Loucy (cell line): Measurements from ENCODE around the gene DNM2.

Source experiments
- H2AFZ ChIP-seq: fragments of 200-600 bp; sonication (generic); 2 replicates; pipeline ENCODE4 v1.6.0; 2016; ENCODE audit warnings: antibody characterized with exemption, mild to moderate bottlenecking, low read length, moderate library complexity
- H3F3A ChIP-seq: fragments of 200-600 bp; 2 replicates; pipeline ENCODE4 v1.6.0; 2016; ENCODE audit warnings: antibody characterized with exemption, low read depth, mild to moderate bottlenecking
- H3K27me3 ChIP-seq: fragments of 200-600 bp; sonication (generic); 2 replicates; pipeline ENCODE4 v1.6.1; 2014; ENCODE audit warnings: low read length, mild to moderate bottlenecking; ENCODE audit not compliant: insufficient read depth, poor library complexity, severe bottlenecking
- H3K36me3 ChIP-seq: fragments of 200-600 bp; sonication (generic); 2 replicates; pipeline ENCODE4 v1.6.1; 2016; ENCODE audit warnings: low read length; ENCODE audit not compliant: insufficient read depth
- H3K4me1 ChIP-seq: fragments of 200-600 bp; sonication (generic); 2 replicates; pipeline ENCODE4 v1.5.1; 2014; ENCODE audit warnings: low read length, mild to moderate bottlenecking; ENCODE audit not compliant: insufficient read depth, poor library complexity, severe bottlenecking
- H3K4me2 ChIP-seq: fragments of 200-600 bp; sonication (generic); 2 replicates; pipeline ENCODE4 v1.6.0; 2014; ENCODE audit warnings: antibody characterized with exemption, low read length, low read depth, mild to moderate bottlenecking; ENCODE audit not compliant: poor library complexity, severe bottlenecking
- H3K4me3 ChIP-seq: fragments of 200-600 bp; sonication (generic); 2 replicates; pipeline ENCODE4 v1.5.1; 2014; ENCODE audit warnings: low read length, mild to moderate bottlenecking, mixed read lengths; ENCODE audit not compliant: poor library complexity, severe bottlenecking
- H3K79me2 ChIP-seq: fragments of 200-600 bp; sonication (generic); 2 replicates; pipeline ENCODE4 v1.6.1; 2014; ENCODE audit warnings: low read length; ENCODE audit not compliant: insufficient read depth
- H3K9ac ChIP-seq: fragments of 200-600 bp; sonication (generic); 2 replicates; pipeline ENCODE4 v1.6.0; 2014; ENCODE audit warnings: mild to moderate bottlenecking, low read depth, low read length, moderate library complexity; ENCODE audit not compliant: poor library complexity, severe bottlenecking
- H3K9me2 ChIP-seq: fragments of 200-600 bp; sonication (generic); replicated peaks from 2 replicates; pipeline ENCODE4 v1.6.1; 2016; ENCODE audit warnings: low read depth, low read length, mixed read lengths
- H3K9me3 ChIP-seq: fragments of 200-600 bp; sonication (generic); 2 replicates; pipeline ENCODE4 v1.6.1; 2014; ENCODE audit warnings: mild to moderate bottlenecking, antibody characterized with exemption, low read length, low read depth; ENCODE audit not compliant: insufficient read depth
- H4K20me1 ChIP-seq: fragments of 200-600 bp; sonication (generic); 2 replicates; pipeline ENCODE4 v1.6.0; 2014; ENCODE audit warnings: antibody characterized with exemption, low read length, mild to moderate bottlenecking; ENCODE audit not compliant: insufficient read depth, poor library complexity, severe bottlenecking
- EZH2phosphoT487 ChIP-seq: fragments of 200-600 bp; IDR thresholded peaks from 2 replicates; pipeline ENCODE4 v1.6.1; 2018; ENCODE audit warnings: antibody characterized with exemption, mild to moderate bottlenecking, moderate library complexity, borderline replicate concordance
- TF ChIP-seq, protein P1 (sequence below): fragments of 200-600 bp; sonication (generic); conservative IDR thresholded peaks from 2 replicates; pipeline ENCODE4 v1.5.1; 2014; ENCODE audit warnings: mild to moderate bottlenecking, antibody characterized with exemption, low read length

The DNM2 gene

DNA sequence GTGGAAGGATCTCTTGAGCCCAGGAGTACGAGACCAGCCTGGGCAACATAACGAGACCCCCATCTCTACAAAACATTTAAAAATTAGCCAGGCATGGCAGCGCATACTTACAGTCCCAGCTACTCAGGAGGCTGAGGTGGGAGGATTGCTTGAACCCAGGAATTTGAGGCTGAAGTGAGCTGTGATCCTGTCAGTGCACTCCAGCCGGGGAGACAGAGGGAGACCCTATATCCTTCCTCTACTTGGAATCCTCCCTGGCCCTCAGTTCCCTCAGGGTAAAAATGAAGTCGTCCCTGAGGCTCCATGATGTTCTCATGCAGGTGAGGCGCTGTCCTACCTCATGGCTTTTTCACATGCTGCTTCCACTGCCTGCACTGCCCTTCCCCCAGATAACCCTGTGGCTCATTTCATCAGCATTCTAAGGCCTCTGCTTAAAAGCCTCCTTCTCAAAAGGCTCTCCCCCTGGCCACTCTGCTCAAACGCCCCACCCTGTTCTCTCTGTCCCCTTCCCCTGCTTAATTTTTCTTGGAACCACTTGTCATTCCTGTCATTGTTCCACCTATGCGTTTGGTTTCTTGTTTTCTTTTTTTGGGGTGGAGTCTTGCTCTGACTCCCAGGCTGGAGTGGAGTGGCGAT, 19.2 kb downstream of the DNM2 start:
- H3K9me2 ChIP-seq, result no peaks in the 10 kb centered on the region
- no peak for TF ChIP-seq EZH2phosphoT487
- TF ChIP-seq, protein P1, sequence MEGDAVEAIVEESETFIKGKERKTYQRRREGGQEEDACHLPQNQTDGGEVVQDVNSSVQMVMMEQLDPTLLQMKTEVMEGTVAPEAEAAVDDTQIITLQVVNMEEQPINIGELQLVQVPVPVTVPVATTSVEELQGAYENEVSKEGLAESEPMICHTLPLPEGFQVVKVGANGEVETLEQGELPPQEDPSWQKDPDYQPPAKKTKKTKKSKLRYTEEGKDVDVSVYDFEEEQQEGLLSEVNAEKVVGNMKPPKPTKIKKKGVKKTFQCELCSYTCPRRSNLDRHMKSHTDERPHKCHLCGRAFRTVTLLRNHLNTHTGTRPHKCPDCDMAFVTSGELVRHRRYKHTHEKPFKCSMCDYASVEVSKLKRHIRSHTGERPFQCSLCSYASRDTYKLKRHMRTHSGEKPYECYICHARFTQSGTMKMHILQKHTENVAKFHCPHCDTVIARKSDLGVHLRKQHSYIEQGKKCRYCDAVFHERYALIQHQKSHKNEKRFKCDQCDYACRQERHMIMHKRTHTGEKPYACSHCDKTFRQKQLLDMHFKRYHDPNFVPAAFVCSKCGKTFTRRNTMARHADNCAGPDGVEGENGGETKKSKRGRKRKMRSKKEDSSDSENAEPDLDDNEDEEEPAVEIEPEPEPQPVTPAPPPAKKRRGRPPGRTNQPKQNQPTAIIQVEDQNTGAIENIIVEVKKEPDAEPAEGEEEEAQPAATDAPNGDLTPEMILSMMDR, result no peak

GRCh38 chr19:10737722-10738121, 19.8 kb downstream of the DNM2 start:
- Histone ChIP-seq H3F3A (no peaks in the 10 kb centered on the region), H3K36me3 (peaks cover 4% of the 10 kb centered on the region; the same call in 1 of the 2 replicates), H3K27me3 (no peaks in the 10 kb centered on the region), H3K9me2 (no peaks in the 10 kb centered on the region), H3K4me2 (no peak overlapping the region), H3K79me2 (peaks cover 93% of the 10 kb centered on the region), H3K4me3 (no peak overlapping the region), H3K9ac (no peak overlapping the region), H2AFZ (no peak overlapping the region), H3K9me3 (no peaks in the 10 kb centered on the region), H4K20me1 (peaks cover 51% of the 10 kb centered on the region), H3K4me1 (no peaks in the 10 kb centered on the region)
- no peak for TF ChIP-seq EZH2phosphoT487
- TF ChIP-seq, protein P1, result no peak

More for the DNA sequence above, 19.2 kb downstream of the DNM2 start:
- Histone ChIP-seq H3K36me3 (no peaks in the 10 kb centered on the region), H3K4me1 (no peaks in the 10 kb centered on the region), H3K9me3 (no peaks in the 10 kb centered on the region), H3K4me2 (no peak overlapping the region), H4K20me1 (peaks cover 47% of the 10 kb centered on the region), H3F3A (no peaks in the 10 kb centered on the region), H2AFZ (no peak overlapping the region), H3K27me3 (no peaks in the 10 kb centered on the region), H3K9ac (no peak overlapping the region), H3K79me2 (peaks cover 92% of the 10 kb centered on the region), H3K4me3 (no peak overlapping the region)

DNA sequence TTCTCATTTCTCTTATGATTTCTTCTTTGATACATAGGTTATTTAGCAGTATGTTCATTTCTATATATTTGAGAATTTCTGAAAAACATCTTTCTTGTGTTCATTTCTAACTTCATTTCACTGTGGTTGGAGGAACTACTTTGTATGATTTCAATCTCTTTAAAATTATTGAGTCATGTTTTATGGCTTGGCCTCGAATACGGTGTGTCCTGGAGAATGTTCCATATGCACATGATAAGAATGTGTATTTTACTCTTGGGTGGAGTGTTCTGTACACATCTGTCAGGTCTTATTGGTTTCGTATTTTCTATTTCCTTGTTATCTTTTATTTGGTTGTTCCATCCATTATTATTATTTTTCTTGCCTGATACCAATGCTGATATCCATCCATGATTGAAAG, 22.9 kb downstream of the DNM2 start:
- Histone ChIP-seq H3K4me2 (no peak overlapping the region), H3K9ac (no peak overlapping the region), H3K4me3 (no peak overlapping the region), H2AFZ (no peak overlapping the region), H3K27me3 (no peaks in the 10 kb centered on the region), H3K36me3 (peaks cover 4% of the 10 kb centered on the region; the same call in 1 of the 2 replicates), H3K9me2 (no peaks in the 10 kb centered on the region), H3K4me1 (no peaks in the 10 kb centered on the region), H3K9me3 (no peaks in the 10 kb centered on the region), H3F3A (no peaks in the 10 kb centered on the region), H3K79me2 (peaks cover 91% of the 10 kb centered on the region), H4K20me1 (peaks cover 55% of the 10 kb centered on the region)
- no peak for TF ChIP-seq EZH2phosphoT487
- TF ChIP-seq, protein P1, result no peak
